Bronchial epithelial cell (primary cell): Measurements from ENCODE around the gene KDM4C. TPM values are rescaled to one million over a fixed set of nuclear protein-coding genes. Genes with fewer than 3 reads are reported as not detected.
A peak's percentile ranks its signal among the peaks of the same experiment; 100 is the strongest.

Experiments
- DNase-seq: peaks from one replicate; pipeline ENCODE4 v3.0.0-alpha.2; 2010; ENCODE audit warnings: low read depth
- FAIRE-seq: peaks from 2 replicates; lab custom pipeline; 2011; peaks lifted over from hg19 to GRCh38; lab: Jason Lieb, UNC
- H3K27me3 ChIP-seq: 2 replicates; pipeline ENCODE4 v1.5.1; 2011; ENCODE audit warnings: low read length; ENCODE audit not compliant: control insufficient read depth, insufficient read depth
- H3K36me3 ChIP-seq: 2 replicates; pipeline ENCODE4 v1.5.1; 2011; ENCODE audit warnings: low read length; ENCODE audit not compliant: control insufficient read depth, insufficient read depth
- H3K4me3 ChIP-seq: 2 replicates; pipeline ENCODE4 v1.5.1; 2011; ENCODE audit warnings: mild to moderate bottlenecking, low read depth, low read length, control low read depth
- CTCF ChIP-seq: IDR thresholded peaks from 2 replicates; pipeline ENCODE4 v1.5.1; 2011; ENCODE audit warnings: mild to moderate bottlenecking, moderate library complexity, low read length, control low read depth, inconsistent platforms; ENCODE audit not compliant: insufficient read depth, severe bottlenecking
- total RNA-seq: library from RNA; depleted of rRNA; stranded (reverse); fragments of >200 nt; gene quantifications from 2 replicates; pipeline ENCODE4 v1.2.1, GENCODE V29; 2014

Gene KDM4C
- total RNA-seq, 1 donor from 2014 or later, result 36.6 TPM

- Histone ChIP-seq H3K27me3 (no peaks in the 10 kb centered on the region), H3K36me3 (peaks cover 2% of the 10 kb centered on the region), H3K4me3 (no peak overlapping the region)
- FAIRE-seq (no peak), DNase-seq (no peak)
- no peak for TF ChIP-seq CTCF
Observed at GRCh38 chr9:6893350-6894131, 135.8 kb downstream of the KDM4C start.

GRCh38 chr9:6894135-6894534 lies 136.4 kb downstream of the KDM4C start:
- Histone ChIP-seq H3K4me3 (no peak overlapping the region), H3K27me3 (no peaks in the 10 kb centered on the region), H3K36me3 (peaks cover 2% of the 10 kb centered on the region)
- TF ChIP-seq CTCF, result no peak
- FAIRE-seq (no peak), DNase-seq (no peak)

GRCh38 chr9:6895754-6896153 lies 138.0 kb downstream of the KDM4C start:
- no peak for FAIRE-seq
- no peak for TF ChIP-seq CTCF

GRCh38 chr9:6896562-6896961 lies 138.8 kb downstream of the KDM4C start:
- H3K27me3 ChIP-seq, result no peaks in the 10 kb centered on the region
- no peak overlapping the region for H3K4me3 ChIP-seq
- peaks cover 2% of the 10 kb centered on the region for H3K36me3 ChIP-seq
- DNase-seq, result peak; percentile 75
- FAIRE-seq, result peak; percentile 90
- no peak for TF ChIP-seq CTCF

More at GRCh38 chr9:6895754-6896153, 138.0 kb downstream of the KDM4C start:
- no peak for DNase-seq
- Histone ChIP-seq H3K4me3 (no peak overlapping the region), H3K27me3 (no peaks in the 10 kb centered on the region), H3K36me3 (peaks cover 2% of the 10 kb centered on the region)

GRCh38 chr9:6897207-6897822 lies 139.5 kb downstream of the KDM4C start:
- DNase-seq (no peak), FAIRE-seq (no peak)
- Histone ChIP-seq H3K4me3 (no peak overlapping the region), H3K27me3 (no peaks in the 10 kb centered on the region), H3K36me3 (peaks cover 2% of the 10 kb centered on the region)
- TF ChIP-seq CTCF, result no peak
